ENCODE results near the gene PRKAR2B.
"Not testable (repeated sequence)": the region's sequence is repeated elsewhere in the genome, so short reads cannot be mapped to it uniquely, and the experiment has no call there.

Gene PRKAR2B

DNA sequence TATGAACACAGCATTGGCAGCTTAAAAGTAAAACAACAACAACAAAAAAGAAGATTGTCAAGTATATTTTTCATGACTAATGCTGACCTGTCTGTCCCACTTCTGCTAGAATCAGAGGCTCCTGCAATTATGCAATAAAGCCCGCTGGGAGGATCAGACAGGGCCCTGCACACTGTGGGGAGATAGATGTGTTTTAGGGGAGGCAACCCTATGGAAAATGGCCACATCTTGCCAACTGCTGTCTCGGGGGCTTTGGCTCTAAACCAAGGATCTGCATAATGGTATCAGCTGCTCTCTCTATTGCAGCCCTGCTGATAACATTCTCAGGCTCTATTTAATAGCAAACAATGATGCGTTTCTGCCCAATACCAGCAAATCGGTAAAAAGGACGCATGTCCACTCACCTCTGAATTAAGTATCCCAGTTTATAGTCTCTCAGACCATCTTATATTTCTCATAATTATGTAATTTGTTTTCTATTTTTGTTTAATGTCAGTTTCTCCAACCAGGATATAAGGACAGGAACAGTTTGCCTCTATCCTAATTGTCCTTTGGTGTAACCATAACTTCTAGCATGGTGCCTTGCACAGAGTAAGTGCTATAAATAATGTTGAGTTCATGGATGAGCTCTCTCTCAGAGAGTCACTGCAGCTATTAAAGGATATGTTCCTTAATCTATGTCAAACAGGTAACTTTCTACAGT is 15.3 kb upstream of the PRKAR2B start:
- no peak for DNase-seq

- no peak for DNase-seq
Observed at GRCh38 chr7:107029764-107030286, 14.7 kb upstream of the PRKAR2B start.

- DNase-seq, result no peak
Observed at GRCh38 chr7:107032050-107032449, 12.5 kb upstream of the PRKAR2B start.

DNA sequence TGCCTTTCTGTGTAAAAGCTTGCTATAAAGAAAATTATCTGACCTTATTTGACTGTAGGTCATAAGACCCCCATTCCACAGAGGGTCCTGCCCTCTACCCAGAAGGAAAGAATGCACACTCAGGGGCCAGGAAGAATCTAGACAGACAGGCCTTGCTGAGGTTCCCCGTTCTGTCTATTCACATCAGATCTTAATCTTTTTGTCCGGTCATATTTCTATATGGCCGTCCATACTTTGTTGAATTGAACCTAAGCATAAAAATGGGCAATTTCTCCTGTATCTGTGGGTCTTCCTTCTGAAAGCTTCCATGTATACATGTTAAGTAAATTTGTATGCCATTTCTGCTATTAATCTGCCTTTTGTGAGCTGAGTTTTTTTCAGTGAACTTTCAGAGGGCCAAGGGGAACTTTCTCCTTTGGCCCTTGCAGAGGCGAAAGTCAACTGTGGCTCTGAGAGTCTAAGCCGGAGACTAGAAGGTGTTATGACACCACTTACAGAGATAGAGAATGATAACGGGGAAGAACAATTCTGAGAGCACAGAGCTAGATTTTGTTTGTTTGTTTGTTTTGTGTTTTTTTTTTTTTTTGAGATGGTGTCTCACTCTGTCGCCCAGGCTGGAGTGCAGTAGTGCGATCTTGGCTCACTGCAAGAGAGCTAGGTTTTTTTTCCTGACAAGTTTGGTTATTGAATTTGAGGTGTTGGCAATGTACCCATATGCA is 11.6 kb upstream of the PRKAR2B start:
- DNase-seq, result no peak

DNA sequence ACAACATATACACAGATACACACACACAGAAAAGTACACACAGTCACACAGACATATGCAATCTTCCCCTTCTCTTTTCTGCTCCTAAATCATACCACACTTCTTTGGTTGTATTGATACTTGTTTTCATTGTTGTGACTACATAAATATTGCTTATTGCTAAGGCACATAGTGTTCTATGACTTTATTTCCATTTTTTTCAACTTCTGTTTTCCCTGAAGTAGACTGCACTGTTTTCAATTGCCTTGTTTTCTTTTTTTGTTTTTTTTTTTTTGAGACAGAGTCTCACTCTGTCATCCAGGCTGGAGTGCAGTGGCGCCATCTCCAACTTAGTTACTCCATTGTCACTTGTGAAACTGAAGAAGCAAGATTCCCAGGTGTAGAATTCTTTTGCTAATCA is 10.0 kb upstream of the PRKAR2B start:
- no peak for DNase-seq

DNA sequence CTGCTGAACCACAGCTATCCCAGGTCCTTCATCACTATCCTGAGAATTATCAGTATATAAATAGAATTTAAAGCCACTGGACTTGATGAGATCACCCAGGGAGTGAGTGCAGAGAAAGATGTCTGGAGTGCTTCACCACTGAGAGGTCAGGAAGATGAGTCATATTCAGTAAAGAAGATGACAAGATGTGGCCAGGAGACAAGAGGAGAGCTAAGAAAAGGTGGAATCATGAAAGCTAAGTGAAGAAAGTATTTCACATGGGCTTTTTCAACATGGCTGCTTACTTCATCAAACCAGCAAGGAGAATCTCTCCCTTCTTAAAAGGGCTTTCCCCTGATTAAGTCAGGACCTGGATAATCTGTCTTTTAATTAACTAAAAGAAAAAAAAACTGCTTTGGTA is 9.1 kb upstream of the PRKAR2B start:
- no peak for DNase-seq

DNA sequence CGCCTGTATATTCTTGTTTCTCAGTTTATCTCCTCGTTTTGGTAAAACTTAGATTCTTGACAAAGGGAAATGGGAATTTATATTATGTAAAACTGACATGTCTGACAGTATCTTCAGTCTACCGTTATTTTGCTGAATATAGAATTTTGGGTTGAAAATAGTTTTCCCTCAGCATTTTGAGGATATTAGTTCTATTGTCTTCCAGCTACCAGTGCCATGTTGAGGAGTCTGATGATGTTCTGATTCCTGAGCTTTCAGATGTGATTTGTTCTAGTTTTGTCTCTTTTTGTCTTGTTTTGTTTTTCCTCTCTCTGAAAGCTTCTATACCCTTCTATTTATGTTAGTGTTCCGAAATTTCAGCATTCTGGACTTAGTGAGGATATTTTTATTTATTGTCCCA is 8.0 kb upstream of the PRKAR2B start:
- no peak for DNase-seq

GRCh38 chr7:107037717-107038603 is 6.5 kb upstream of the PRKAR2B start:
- no peak for DNase-seq

DNA sequence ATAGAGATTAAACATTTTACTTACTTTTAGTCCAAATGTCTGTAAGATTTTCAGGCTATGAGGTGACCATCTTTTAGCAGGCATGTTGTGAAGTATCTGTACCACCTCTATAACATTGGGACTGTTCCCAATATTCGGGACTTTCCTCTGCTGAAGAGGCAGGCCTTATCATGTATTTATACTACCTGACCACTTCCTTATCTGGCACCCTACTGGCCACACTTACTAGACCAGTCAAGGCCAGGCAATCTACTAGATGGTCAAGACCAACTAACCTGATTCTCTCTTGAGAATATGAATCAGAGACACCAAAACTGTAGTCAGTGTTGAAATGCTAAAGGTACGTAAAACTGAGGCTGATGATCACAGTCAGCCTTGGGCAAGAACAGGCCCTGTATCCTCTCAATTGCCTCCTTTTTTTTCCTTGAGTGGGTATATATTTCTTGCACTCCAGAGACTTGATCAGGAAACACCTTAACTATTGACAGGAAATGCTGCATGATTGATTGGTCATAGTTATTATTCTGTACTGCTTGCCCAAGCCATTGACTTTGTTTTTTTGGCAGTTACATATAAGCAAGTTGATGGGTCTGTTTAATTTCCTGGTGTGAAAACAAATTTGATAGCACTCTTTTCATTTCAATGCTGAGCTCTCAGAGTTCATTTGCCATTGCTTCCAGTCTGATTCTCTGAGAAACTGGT is 5.2 kb upstream of the PRKAR2B start:
- DNase-seq, result no peak

- DNase-seq, result no peak
Observed at GRCh38 chr7:107041097-107041496, 3.4 kb upstream of the PRKAR2B start.

GRCh38 chr7:107041764-107042163 is 2.7 kb upstream of the PRKAR2B start:
- DNase-seq, result not testable (repeated sequence)

- DNase-seq, result not testable (repeated sequence)
Observed at GRCh38 chr7:107042326-107042910, 2.1 kb upstream of the PRKAR2B start.

GRCh38 chr7:107043491-107043890 is 1.0 kb upstream of the PRKAR2B start:
- no peak for DNase-seq

- DNase-seq, result no peak
Observed at GRCh38 chr7:107043921-107044346, 571 bp upstream of the PRKAR2B start.

- DNase-seq, result no peak
Observed at GRCh38 chr7:107045195-107045960, 873 bp downstream of the PRKAR2B start.

DNA sequence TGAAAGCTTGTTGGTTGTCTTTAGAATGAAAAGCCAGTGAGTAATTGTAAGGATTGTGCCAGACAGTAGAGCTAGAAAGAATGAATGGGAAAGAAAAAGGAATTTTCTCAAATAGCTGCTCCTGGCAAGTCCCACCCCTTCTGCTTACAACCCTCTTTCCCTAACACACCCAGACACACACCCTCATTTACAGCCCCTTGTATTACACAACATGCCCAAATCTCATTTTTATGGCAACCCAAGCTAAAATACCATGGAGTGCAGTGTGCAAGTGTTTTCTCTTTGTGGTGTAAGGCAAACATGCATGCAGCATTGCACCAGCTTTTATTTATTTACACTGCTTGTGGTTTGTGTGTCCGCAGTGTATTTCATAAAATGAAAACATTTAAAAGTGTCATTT is 1.5 kb downstream of the PRKAR2B start:
- DNase-seq, result no peak

DNA sequence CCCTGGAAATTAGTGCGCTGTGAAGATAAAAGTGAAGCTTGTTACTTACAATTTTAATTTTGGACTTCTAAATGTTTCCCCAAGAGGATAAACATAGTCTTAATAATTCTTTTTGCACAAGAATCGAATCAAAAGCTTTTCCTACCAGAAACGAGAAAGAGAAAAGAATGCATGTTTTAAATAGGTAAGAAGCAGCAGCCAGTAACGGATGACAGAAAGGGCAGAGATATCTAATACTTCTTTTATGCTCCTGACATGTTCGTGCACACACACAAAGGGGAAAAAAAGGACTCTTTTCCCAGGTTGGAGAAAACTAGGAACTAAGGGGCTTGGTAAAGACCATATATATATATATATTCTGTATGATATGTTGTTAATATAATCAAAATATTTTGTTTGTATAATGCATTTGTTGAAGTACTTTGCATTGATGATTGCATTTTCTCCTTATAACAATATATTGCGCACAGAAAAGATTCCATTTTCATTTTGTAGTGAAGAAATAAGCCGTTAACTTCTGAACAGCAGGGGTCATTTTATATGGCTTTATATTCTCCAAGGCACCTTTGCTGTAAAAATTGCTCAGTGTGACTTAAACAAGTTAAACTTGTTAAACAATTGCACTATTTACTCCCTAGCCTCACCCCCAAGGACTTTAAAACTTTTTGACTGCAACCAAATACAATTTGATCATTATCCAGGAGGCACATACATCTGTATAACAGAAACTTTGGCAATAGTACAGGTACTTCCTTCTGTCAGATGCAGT is 2.2 kb downstream of the PRKAR2B start:
- DNase-seq, result no peak

DNA sequence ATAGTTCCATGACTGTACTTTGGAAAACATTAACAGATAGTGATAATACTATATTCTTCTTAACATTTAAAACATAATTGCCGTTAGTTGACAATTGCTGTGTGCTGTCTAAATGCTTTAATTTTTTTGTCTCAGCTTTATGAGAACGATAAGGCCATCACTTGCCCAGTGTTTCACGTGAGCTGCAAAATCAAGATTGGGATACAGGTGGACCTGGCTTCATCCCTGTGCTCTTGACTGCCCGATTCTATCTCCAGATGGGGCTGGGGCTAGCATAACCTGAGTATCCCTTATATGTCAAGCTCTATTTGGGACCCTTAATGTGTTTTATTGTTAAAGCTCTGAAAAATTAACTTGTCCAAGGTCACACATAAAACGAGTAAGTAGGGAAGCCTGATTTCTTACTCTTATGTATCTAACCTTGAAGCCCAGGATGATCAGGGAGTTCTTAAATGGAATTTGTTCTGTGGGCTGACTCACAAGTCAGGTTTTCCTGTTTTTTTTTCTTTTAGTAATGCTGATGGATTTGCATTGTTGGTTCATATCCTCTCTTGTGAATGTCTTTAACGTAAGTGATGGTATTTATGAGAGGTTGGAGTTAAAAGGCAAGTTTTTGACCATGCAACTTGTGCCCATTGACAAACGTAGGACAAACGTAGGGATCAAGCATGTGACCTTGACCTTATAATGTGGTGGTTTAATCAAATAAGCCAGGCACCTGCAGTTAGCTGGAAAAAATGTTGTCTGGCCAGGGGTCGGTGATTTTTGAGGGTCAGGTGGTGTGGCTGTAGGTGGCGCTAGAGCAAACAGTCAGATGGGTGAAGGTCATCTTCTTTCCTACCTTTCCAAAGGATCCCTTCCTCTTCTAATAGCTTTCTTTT is 3.6 kb downstream of the PRKAR2B start:
- no peak for DNase-seq

DNA sequence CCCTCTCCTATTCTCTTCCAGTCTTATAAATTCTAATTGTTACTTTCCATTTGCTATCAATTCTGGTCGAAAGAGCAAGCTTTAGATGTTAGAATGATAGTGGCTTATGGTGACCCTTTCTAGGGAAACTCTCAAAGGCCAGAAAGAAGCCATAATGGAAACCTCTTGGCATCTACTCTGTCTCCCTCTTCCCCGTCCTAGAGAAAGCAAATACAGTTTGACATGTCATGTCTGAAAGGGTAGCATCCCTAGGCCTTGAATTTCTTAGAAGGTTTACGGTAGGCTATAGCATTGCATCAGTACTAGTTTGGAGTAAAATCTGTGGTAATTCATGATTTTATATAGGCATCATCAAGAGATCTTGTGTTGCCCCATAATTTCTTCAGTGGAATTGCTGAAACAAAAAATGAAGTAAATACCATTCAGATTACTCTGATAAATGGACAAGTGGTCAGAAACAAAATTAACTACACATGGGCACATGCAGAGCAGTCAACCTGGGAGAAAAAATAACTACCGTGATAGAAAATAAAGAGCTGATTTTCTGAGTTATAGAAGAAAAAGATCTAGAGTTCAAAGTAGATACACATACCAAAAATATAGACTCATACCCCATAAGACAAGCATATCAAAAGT is 4.4 kb downstream of the PRKAR2B start:
- no peak for DNase-seq

Measured in NCI-H187 (cell line).